ENCODE data around the gene CCDC27. TPM values are rescaled to one million over a fixed set of nuclear protein-coding genes. Genes with fewer than 3 reads are reported as not detected.

CCDC27 gene
- total and polyA plus RNA-seq, 4 donors, result not detected

- no peak overlapping the region for H3K4me3 ChIP-seq (ENCODE audit: low read depth in 1 of 3, low read length in 3 of 3)
- H3K36me3 ChIP-seq (ENCODE audit: control insufficient read depth in 4 of 4, insufficient read depth in 3 of 4, low read depth in 1 of 4, low read length in 3 of 4), result no peaks in the 10 kb centered on the region
- peaks cover 0 to 4% (median 1%) of the 10 kb centered on the region in 4 donors for H3K4me1 ChIP-seq (ENCODE audit: control insufficient read depth in 4 of 4, insufficient read depth in 4 of 4, low read length in 3 of 4)
- WGBS, result 88% methylated on average over 31 of the region's 31 CpGs
- no peak overlapping the region for H3K9ac ChIP-seq (ENCODE audit: low read depth in 1 of 2, low read length in 2 of 2)
- no peaks in the 10 kb centered on the region for H3K27me3 ChIP-seq (ENCODE audit: control insufficient read depth in 4 of 4, insufficient read depth in 4 of 4, low read length in 3 of 4)
- TF ChIP-seq MAX (IDR thresholded peaks at IDR 0.05) (no peak), HNF4A (conservative IDR thresholded peaks at IDR 0.05) (no peak), YY1 (IDR thresholded peaks at IDR 0.05) (no peak), HNF4G (IDR thresholded peaks at IDR 0.05) (no peak), RAD21 (IDR thresholded peaks at IDR 0.05) (no peak), EGR1 (IDR thresholded peaks at IDR 0.05; ENCODE audit: low read depth in 2 of 2) (no peak), REST (IDR thresholded peaks at IDR 0.05) (no peak), SP1 (IDR thresholded peaks at IDR 0.05) (no peak), TAF1 (conservative IDR thresholded peaks at IDR 0.05) (no peak), GABPA (IDR thresholded peaks at IDR 0.05 in 1 of 2, conservative IDR thresholded peaks at IDR 0.05 in 1 of 2) (no peak), NR2F2 (IDR thresholded peaks at IDR 0.05) (no peak), ATF3 (IDR thresholded peaks at IDR 0.05) (no peak), RXRA (IDR thresholded peaks at IDR 0.05) (no peak), JUND (IDR thresholded peaks at IDR 0.05) (no peak), FOXA1 (IDR thresholded peaks at IDR 0.05) (no peak)
- TF ChIP-seq, protein P1, sequence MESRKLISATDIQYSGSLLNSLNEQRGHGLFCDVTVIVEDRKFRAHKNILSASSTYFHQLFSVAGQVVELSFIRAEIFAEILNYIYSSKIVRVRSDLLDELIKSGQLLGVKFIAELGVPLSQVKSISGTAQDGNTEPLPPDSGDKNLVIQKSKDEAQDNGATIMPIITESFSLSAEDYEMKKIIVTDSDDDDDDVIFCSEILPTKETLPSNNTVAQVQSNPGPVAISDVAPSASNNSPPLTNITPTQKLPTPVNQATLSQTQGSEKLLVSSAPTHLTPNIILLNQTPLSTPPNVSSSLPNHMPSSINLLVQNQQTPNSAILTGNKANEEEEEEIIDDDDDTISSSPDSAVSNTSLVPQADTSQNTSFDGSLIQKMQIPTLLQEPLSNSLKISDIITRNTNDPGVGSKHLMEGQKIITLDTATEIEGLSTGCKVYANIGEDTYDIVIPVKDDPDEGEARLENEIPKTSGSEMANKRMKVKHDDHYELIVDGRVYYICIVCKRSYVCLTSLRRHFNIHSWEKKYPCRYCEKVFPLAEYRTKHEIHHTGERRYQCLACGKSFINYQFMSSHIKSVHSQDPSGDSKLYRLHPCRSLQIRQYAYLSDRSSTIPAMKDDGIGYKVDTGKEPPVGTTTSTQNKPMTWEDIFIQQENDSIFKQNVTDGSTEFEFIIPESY (IDR thresholded peaks at IDR 0.05), result no peak
- no peaks in the 10 kb centered on the region for H3K9me3 ChIP-seq (ENCODE audit: control insufficient read depth in 4 of 4, low read length in 3 of 4)
- no peak for DNase-seq (ENCODE audit: low spot score)
- H3K27ac ChIP-seq (ENCODE audit: low read depth in 1 of 2, low read length in 2 of 2), result no peak overlapping the region
These were observed 11.3 kb downstream of the CCDC27 start for GRCh38 chr1:3763351-3764125.

- 91% methylated on average over 17 of the region's 17 CpGs for WGBS
- DNase-seq (ENCODE audit: low spot score), result no peak
- peaks cover 2 to 12% (median 8%) of the 10 kb centered on the region in 4 donors for H3K4me1 ChIP-seq (ENCODE audit: control insufficient read depth in 4 of 4, insufficient read depth in 4 of 4, low read length in 3 of 4)
These were observed 15.2 kb downstream of the CCDC27 start for GRCh38 chr1:3767328-3767925.

More at GRCh38 chr1:3767328-3767925, 15.2 kb downstream of the CCDC27 start:
- Histone ChIP-seq H3K9me3 (ENCODE audit: control insufficient read depth in 4 of 4, low read length in 3 of 4) (no peaks in the 10 kb centered on the region), H3K9ac (ENCODE audit: low read depth in 1 of 2, low read length in 2 of 2) (no peak overlapping the region), H3K4me3 (ENCODE audit: low read depth in 1 of 3, low read length in 3 of 3) (no peak overlapping the region), H3K27ac (ENCODE audit: low read depth in 1 of 2, low read length in 2 of 2) (no peak overlapping the region), H3K36me3 (ENCODE audit: control insufficient read depth in 4 of 4, insufficient read depth in 3 of 4, low read depth in 1 of 4, low read length in 3 of 4) (no peaks in the 10 kb centered on the region), H3K27me3 (ENCODE audit: control insufficient read depth in 4 of 4, insufficient read depth in 4 of 4, low read length in 3 of 4) (no peaks in the 10 kb centered on the region)
- TF ChIP-seq MAX (IDR thresholded peaks at IDR 0.05) (no peak), GABPA (IDR thresholded peaks at IDR 0.05 in 1 of 2, conservative IDR thresholded peaks at IDR 0.05 in 1 of 2) (no peak), RAD21 (IDR thresholded peaks at IDR 0.05) (no peak), REST (IDR thresholded peaks at IDR 0.05) (no peak), FOXA1 (IDR thresholded peaks at IDR 0.05) (no peak), YY1 (IDR thresholded peaks at IDR 0.05) (no peak), ATF3 (IDR thresholded peaks at IDR 0.05) (no peak), RXRA (IDR thresholded peaks at IDR 0.05) (no peak)

Data from liver (tissue), 9 donors.